Measurements from ENCODE around the gene PLB1. TPM values are rescaled to one million over a fixed set of nuclear protein-coding genes. Genes with fewer than 3 reads are reported as not detected.

Gene PLB1
- polyA plus RNA-seq, 1 experiment, result 0.38 TPM

DNA sequence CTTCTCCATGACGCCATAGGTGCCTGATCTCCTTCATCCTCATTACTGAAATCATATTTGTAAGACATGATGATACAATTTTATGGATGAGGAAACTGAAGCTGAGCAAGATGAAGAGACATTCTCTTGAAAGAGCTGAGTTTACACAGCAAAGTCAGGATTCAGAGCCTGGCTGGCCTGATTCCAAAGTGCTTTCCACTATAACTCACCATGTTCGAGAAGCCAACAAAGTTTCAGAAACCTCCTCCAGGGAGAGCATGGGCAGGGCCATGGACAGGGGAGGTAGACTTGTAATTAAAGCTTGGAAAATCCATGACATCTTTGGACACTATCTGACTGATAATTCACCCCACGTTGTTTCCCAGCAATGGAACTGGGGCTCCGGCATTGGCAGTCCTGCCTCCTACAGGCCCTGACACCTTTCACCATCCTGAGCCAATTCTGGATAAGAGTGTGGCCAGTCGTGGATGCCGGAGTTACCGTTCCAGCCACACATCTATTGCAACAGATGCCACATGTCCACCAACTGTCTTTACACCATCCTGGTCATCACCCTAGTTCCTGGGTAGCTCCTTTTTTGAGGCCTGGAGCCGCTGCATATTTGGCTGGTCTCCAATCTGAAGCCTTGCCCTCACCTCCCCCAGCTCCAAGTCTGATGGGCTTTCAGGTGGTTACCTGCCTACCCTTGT is 170.8 kb downstream of the PLB1 start:
- DNase-seq (ENCODE audit: low read depth), result no peak
- CTCF ChIA-PET, result interaction anchor here (0.6 to 6.7 kb wide), 4 partner anchors 12 to 100 kb away, joined by 3 to 38 read pairs (median 4); no protein-coding TSS in a partner anchor

DNA sequence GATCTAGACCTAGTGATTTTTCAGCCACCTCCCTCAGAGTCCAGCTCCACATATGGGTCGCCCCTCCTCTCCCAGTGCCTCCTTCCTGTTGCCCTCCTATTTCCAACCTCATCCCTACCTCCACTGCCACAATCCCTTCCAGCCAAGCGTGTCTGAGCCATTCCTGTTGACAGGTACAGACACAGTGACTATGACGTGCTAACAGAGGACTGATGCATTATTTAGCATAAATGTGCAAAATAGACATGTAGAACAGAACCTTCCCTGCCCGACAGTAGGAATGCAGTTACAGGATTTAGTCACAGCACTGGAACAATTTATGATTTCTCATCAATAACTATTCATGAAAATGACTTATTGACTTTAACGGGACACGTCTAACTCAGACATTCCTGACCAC is 171.4 kb downstream of the PLB1 start:
- Histone ChIP-seq H3K36me3 (ENCODE audit: control insufficient read depth, insufficient read depth, low read length) (no peaks in the 10 kb centered on the region), H3K4me3 (ENCODE audit: low read depth, low read length) (no peak overlapping the region), H3K27me3 (ENCODE audit: control insufficient read depth, insufficient read depth, low read length) (no peaks in the 10 kb centered on the region)
- TF ChIP-seq, protein P1, sequence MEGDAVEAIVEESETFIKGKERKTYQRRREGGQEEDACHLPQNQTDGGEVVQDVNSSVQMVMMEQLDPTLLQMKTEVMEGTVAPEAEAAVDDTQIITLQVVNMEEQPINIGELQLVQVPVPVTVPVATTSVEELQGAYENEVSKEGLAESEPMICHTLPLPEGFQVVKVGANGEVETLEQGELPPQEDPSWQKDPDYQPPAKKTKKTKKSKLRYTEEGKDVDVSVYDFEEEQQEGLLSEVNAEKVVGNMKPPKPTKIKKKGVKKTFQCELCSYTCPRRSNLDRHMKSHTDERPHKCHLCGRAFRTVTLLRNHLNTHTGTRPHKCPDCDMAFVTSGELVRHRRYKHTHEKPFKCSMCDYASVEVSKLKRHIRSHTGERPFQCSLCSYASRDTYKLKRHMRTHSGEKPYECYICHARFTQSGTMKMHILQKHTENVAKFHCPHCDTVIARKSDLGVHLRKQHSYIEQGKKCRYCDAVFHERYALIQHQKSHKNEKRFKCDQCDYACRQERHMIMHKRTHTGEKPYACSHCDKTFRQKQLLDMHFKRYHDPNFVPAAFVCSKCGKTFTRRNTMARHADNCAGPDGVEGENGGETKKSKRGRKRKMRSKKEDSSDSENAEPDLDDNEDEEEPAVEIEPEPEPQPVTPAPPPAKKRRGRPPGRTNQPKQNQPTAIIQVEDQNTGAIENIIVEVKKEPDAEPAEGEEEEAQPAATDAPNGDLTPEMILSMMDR (IDR thresholded peaks at IDR 0.05; ENCODE audit: insufficient read depth, low read depth, low read length), result no peak
- POLR2A ChIA-PET, result no interaction called here
- CTCF ChIA-PET, result interaction anchor here (0.6 to 6.7 kb wide), 4 partner anchors 11 to 100 kb away, joined by 3 to 38 read pairs (median 4); no protein-coding TSS in a partner anchor
- no peak for DNase-seq (ENCODE audit: low read depth)

More for the DNA sequence above, 170.8 kb downstream of the PLB1 start:
- POLR2A ChIA-PET, result no interaction called here
- Histone ChIP-seq H3K4me3 (ENCODE audit: low read depth, low read length) (no peak overlapping the region), H3K36me3 (ENCODE audit: control insufficient read depth, insufficient read depth, low read length) (no peaks in the 10 kb centered on the region), H3K27me3 (ENCODE audit: control insufficient read depth, insufficient read depth, low read length) (no peaks in the 10 kb centered on the region)
- TF ChIP-seq, protein P1 (IDR thresholded peaks at IDR 0.05; ENCODE audit: insufficient read depth, low read depth, low read length), result no peak

DNA sequence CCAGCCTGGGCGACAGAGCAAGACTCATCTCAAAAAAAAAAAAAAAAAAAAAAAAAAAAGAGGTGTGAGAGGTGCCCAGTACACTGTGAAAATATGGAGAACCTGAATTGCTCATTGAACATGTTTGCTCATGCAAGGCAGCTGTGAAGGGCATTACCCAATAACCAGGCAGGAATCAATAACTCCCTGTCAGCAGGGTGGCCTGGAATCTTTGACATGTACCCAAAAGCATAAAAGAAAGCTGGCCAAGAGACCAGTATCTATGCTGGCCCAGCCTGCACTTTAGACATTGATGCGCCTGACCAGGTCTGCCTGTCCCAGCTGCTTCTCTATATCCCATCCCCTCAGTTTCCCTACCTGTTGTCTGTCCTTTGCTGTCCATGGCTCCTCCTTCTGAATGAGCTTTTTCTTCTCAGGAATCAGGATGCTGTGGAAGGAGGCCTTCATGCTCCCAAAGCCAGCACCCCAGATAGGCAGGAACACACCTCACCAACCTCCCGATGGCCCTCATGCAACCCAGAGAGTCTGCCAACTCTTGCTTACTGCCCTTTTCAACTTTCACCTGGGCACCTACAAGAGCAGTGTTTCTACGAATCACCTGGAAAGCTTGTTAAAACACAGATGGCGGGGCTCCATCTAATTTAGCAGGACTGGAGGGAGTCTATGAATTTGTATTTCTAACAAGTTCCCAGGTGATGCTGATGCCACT is 172.4 kb downstream of the PLB1 start:
- Histone ChIP-seq H3K4me3 (ENCODE audit: low read depth, low read length) (no peak overlapping the region), H3K27me3 (ENCODE audit: control insufficient read depth, insufficient read depth, low read length) (no peaks in the 10 kb centered on the region), H3K36me3 (ENCODE audit: control insufficient read depth, insufficient read depth, low read length) (no peaks in the 10 kb centered on the region)
- POLR2A ChIA-PET, result no interaction called here
- CTCF ChIA-PET, result no interaction called here
- TF ChIP-seq, protein P1 (IDR thresholded peaks at IDR 0.05; ENCODE audit: insufficient read depth, low read depth, low read length), result no peak
- no peak for DNase-seq (ENCODE audit: low read depth)

DNA sequence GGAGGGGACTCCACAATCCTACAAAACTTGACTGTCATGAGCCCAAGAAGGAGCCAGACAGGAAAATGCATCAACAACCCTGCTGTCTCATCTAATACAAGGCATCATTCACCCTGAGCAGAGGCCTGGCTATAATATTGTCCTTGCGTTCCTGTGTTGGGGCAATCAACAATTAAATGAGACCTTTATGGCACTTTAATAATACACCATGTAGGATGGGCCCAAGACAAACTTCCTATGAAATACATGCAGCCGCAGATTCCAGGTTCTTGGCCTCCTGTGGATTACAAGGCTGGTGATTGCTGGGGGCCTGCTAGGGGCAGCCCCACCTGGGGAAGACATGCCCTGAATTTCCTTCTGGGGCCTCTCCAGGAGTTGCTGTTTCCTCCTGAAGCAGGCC is 173.0 kb downstream of the PLB1 start:
- ChIA-PET POLR2A (no interaction called here), CTCF (no interaction called here)
- H3K4me3 ChIP-seq (ENCODE audit: low read depth, low read length), result no peak overlapping the region
- no peak for DNase-seq (ENCODE audit: low read depth)
- H3K36me3 ChIP-seq (ENCODE audit: control insufficient read depth, insufficient read depth, low read length), result no peaks in the 10 kb centered on the region
- TF ChIP-seq, protein P1 (IDR thresholded peaks at IDR 0.05; ENCODE audit: insufficient read depth, low read depth, low read length), result no peak
- no peaks in the 10 kb centered on the region for H3K27me3 ChIP-seq (ENCODE audit: control insufficient read depth, insufficient read depth, low read length)

DNA sequence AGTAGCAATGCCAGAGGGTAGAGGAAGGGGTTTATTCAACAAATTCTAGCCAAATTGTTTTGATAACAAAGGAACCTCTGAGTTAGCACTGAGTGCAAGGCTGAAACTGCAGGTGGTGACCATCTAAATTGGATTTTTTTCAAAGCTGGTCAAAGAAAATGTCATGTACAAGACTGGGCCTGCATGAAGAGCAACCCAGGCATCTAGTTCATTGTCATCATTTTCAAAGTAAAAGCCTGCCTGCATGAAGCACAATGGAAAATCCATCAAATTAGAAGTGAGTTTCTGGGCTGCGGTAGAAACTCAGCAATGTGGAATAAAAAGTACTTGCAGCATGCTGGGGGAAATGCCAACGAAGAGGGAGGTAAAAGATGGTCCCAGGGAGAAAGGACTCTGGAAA is 175.0 kb downstream of the PLB1 start:
- CTCF ChIA-PET, result no interaction called here
- no peak for DNase-seq (ENCODE audit: low read depth)
- POLR2A ChIA-PET, result interaction anchor here (0.6 kb wide), 1 partner anchor 12 kb away, joined by 3 read pairs; no protein-coding TSS in a partner anchor
- Histone ChIP-seq H3K36me3 (ENCODE audit: control insufficient read depth, insufficient read depth, low read length) (no peaks in the 10 kb centered on the region), H3K4me3 (ENCODE audit: low read depth, low read length) (no peak overlapping the region), H3K27me3 (ENCODE audit: control insufficient read depth, insufficient read depth, low read length) (no peaks in the 10 kb centered on the region)
- TF ChIP-seq, protein P1 (IDR thresholded peaks at IDR 0.05; ENCODE audit: insufficient read depth, low read depth, low read length), result no peak
